Panc1 (cell line): ENCODE measurements around the gene MYDGF. TPM values are rescaled to one million over a fixed set of nuclear protein-coding genes. Genes with fewer than 3 reads are reported as not detected.

Source experiments
- ATAC-seq: fragments of 200-7000 bp; cut with Tn5 transposase; 2 replicates; pipeline ENCODE4 v1.9.1; 2020; ENCODE audit warnings: mild to moderate bottlenecking, moderate library complexity
- BruUV-seq: library from RNA; stranded (reverse); fragments of 400-500 nt; replicated peaks from 2 replicates; lab custom pipeline; 2021; lab: Mats Ljungman, UMichigan
- CTCF ChIA-PET: fragments of 300-600 bp; sonication (Branson Sonifier 250); formaldehyde crosslinking; loops from one replicate; lab custom pipeline; 2022; ENCODE audit warnings: antibody characterized with exemption; lab: Charles Lee
- POLR2A ChIA-PET: fragments of 300-600 bp; sonication (Branson Sonifier 250); formaldehyde crosslinking; loops from one replicate; lab custom pipeline; 2022; ENCODE audit warnings: antibody characterized with exemption; lab: Charles Lee
- DNase-seq: peaks from one replicate; pipeline ENCODE4 v3.0.0-alpha.2; 2010; ENCODE audit warnings: low read depth, low spot score
- H3K27ac ChIP-seq: 2 replicates; pipeline ENCODE4 v1.5.1; 2011; ENCODE audit warnings: mild to moderate bottlenecking, low read length, inconsistent platforms
- H3K27me3 ChIP-seq: fragments of 200-500 bp; sonication (Bioruptor generic); 2 replicates; pipeline ENCODE4 v1.6.0; 2014; ENCODE audit warnings: low read length, inconsistent platforms; ENCODE audit not compliant: control insufficient read depth, insufficient read depth
- H3K36me3 ChIP-seq: fragments of 200-500 bp; sonication (Bioruptor generic); 2 replicates; pipeline ENCODE4 v1.5.1; 2014; ENCODE audit warnings: inconsistent platforms, mild to moderate bottlenecking, low read length, moderate library complexity; ENCODE audit not compliant: control insufficient read depth, insufficient read depth
- H3K4me1 ChIP-seq: 2 replicates; pipeline ENCODE4 v1.5.1; 2011; ENCODE audit warnings: inconsistent platforms, mild to moderate bottlenecking, low read length, moderate library complexity; ENCODE audit not compliant: control insufficient read depth, insufficient read depth
- H3K4me3 ChIP-seq, 2 experiments: 2 replicates each; pipeline ENCODE4 v1.5.1; 2011 to 2012; ENCODE audit warnings: low read depth in 2 of 2, low read length in 2 of 2, mild to moderate bottlenecking in 2 of 2, inconsistent platforms in 1 of 2, moderate library complexity in 1 of 2
- H3K9me3 ChIP-seq: fragments of 200-500 bp; sonication (Bioruptor generic); 2 replicates; pipeline ENCODE4 v1.5.1; 2014; ENCODE audit warnings: low read depth, mild to moderate bottlenecking, inconsistent platforms, low read length, moderate library complexity; ENCODE audit not compliant: control insufficient read depth, insufficient read depth
- POLR2AphosphoS5 ChIP-seq: IDR thresholded peaks from 2 replicates; pipeline ENCODE4 v1.6.1; 2012; ENCODE audit warnings: mild to moderate bottlenecking, low read depth, low read length, moderate library complexity
- SIN3A ChIP-seq: IDR thresholded peaks from 2 replicates; pipeline ENCODE4 v1.6.1; 2012; ENCODE audit warnings: low read depth, mild to moderate bottlenecking, low read length, moderate library complexity, borderline replicate concordance; ENCODE audit not compliant: insufficient read depth
- TCF7L2 ChIP-seq: IDR thresholded peaks from 2 replicates; pipeline ENCODE4 v1.6.1; 2011; ENCODE audit warnings: mild to moderate bottlenecking, low read depth, low read length, inconsistent platforms
- in situ Hi-C: cut with HindIII; loops from 2 replicates; pipeline ENCODE4 v1.10.0; 2016; ENCODE audit warnings: low sequenced_read_pairs, low pct_unique_long_range_greater_than_20kb
- intact Hi-C: fragments of 100-400 bp; cut with micrococcal nuclease; formaldehyde crosslinking; loops from one replicate; pipeline ENCODE4 v1.10.0; 2022; ENCODE audit not compliant: unreplicated experiment
- total RNA-seq: library from RNA; stranded (reverse); gene quantifications from one replicate; pipeline ENCODE4 v1.2.1, GENCODE V29; 2021; ENCODE audit not compliant: unreplicated experiment
- TF ChIP-seq, protein P1 (sequence below): fragments of 450-650 bp; IDR thresholded peaks from 2 replicates; pipeline ENCODE4 v1.5.1; 2017; ENCODE audit warnings: mild to moderate bottlenecking
- TF ChIP-seq, protein P2 (sequence below), 2 experiments: IDR thresholded peaks; 2 replicates each; pipeline ENCODE4 v1.6.1; 2011 to 2012; ENCODE audit warnings: low read depth in 2 of 2, control low read depth in 1 of 2, low read length in 1 of 2, mild to moderate bottlenecking in 1 of 2, moderate library complexity in 1 of 2; ENCODE audit not compliant: insufficient read depth in 1 of 2

Gene MYDGF
- total RNA-seq, 1 experiment from 2014 or later, result 78.1 TPM

DNA sequence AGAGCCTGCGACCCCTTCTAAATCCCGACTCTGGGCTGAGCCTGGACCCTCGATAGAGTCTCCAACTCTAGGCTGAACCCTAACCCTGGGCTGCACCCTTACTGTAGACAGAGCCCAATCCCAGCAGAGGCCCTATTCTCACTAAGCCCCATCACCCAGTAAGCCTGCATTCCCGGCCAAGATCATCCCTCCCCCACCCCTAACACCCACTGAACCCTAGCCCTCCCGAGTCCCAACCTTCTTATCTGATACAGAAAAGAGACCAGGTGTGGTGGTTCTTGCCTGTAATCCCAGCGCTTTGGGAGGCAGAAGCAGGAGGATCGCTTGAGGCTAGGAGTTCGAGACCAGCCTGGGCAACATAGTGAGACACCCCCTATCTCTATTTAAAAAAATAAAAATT is 33.4 kb downstream of the MYDGF start:
- H3K27me3 ChIP-seq, result no peaks in the 10 kb centered on the region
- 0 out of 2 replicates have a peak overlapping the region, but pooled peaks have one; percentile 63 for H3K27ac ChIP-seq
- in situ Hi-C loops (no loop called here), intact Hi-C loops (loop anchor here (5.0 kb wide), 1 partner anchor 59 kb away; no protein-coding TSS in a partner anchor)
- TF ChIP-seq TCF7L2 (no peak), SIN3A (no peak), POLR2AphosphoS5 (no peak)
- TF ChIP-seq, protein P1, sequence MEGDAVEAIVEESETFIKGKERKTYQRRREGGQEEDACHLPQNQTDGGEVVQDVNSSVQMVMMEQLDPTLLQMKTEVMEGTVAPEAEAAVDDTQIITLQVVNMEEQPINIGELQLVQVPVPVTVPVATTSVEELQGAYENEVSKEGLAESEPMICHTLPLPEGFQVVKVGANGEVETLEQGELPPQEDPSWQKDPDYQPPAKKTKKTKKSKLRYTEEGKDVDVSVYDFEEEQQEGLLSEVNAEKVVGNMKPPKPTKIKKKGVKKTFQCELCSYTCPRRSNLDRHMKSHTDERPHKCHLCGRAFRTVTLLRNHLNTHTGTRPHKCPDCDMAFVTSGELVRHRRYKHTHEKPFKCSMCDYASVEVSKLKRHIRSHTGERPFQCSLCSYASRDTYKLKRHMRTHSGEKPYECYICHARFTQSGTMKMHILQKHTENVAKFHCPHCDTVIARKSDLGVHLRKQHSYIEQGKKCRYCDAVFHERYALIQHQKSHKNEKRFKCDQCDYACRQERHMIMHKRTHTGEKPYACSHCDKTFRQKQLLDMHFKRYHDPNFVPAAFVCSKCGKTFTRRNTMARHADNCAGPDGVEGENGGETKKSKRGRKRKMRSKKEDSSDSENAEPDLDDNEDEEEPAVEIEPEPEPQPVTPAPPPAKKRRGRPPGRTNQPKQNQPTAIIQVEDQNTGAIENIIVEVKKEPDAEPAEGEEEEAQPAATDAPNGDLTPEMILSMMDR, result no peak
- TF ChIP-seq, protein P2, sequence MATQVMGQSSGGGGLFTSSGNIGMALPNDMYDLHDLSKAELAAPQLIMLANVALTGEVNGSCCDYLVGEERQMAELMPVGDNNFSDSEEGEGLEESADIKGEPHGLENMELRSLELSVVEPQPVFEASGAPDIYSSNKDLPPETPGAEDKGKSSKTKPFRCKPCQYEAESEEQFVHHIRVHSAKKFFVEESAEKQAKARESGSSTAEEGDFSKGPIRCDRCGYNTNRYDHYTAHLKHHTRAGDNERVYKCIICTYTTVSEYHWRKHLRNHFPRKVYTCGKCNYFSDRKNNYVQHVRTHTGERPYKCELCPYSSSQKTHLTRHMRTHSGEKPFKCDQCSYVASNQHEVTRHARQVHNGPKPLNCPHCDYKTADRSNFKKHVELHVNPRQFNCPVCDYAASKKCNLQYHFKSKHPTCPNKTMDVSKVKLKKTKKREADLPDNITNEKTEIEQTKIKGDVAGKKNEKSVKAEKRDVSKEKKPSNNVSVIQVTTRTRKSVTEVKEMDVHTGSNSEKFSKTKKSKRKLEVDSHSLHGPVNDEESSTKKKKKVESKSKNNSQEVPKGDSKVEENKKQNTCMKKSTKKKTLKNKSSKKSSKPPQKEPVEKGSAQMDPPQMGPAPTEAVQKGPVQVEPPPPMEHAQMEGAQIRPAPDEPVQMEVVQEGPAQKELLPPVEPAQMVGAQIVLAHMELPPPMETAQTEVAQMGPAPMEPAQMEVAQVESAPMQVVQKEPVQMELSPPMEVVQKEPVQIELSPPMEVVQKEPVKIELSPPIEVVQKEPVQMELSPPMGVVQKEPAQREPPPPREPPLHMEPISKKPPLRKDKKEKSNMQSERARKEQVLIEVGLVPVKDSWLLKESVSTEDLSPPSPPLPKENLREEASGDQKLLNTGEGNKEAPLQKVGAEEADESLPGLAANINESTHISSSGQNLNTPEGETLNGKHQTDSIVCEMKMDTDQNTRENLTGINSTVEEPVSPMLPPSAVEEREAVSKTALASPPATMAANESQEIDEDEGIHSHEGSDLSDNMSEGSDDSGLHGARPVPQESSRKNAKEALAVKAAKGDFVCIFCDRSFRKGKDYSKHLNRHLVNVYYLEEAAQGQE (IDR thresholded peaks at IDR 0.05; ENCODE audit: insufficient read depth in 1 of 2, low read depth in 2 of 2, low read length in 1 of 2), result no peak
- H3K36me3 ChIP-seq, result peaks cover 4% of the 10 kb centered on the region; the same call in 1 of the 2 replicates
- peaks cover 3% of the 10 kb centered on the region for H3K4me1 ChIP-seq
- ATAC-seq (no peak), DNase-seq (no peak)
- ChIA-PET POLR2A (no interaction called here), CTCF (interaction anchor here (0.7 to 2.2 kb wide), 5 partner anchors 14 to 70 kb away, joined by 3 to 12 read pairs (median 3); no protein-coding TSS in a partner anchor)
- H3K4me3 ChIP-seq, result peak overlapping the region in 1 of 2 experiments; percentile 61; a peak in 3 of 4 replicates
- BruUV-seq, result no TSS peak
- H3K9me3 ChIP-seq, result no peaks in the 10 kb centered on the region

DNA sequence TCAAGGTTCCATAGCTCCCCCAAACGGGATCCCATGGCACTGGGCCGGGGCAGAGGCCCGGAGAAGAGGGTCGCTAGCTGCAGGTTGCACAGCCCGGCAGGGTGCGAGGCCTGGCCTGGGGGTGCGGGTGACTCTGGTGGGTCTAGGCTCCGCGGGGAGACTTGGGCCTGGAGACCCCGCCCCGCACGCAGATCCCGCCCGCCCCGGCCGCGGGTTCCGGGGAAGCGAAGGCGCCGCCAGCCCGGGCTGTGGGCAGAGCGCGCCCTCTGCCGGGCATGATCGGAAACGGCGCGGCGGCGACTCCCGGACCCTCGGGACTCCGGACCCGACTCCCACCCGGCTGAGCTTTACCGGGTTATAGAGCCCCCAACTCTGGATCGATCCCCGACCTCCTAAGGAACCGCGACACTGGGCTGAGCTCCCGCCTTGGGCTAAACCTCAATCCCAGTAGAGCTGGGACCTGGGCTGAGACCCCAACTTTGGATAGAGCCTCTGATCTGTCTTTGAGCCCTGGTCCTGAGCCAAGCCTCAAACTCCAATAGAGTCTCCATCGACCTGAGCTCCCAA is 33.9 kb downstream of the MYDGF start:
- Histone ChIP-seq H3K27ac (0 out of 2 replicates have a peak overlapping the region, but pooled peaks have one; percentile 63), H3K9me3 (no peaks in the 10 kb centered on the region), H3K4me1 (peaks cover 3% of the 10 kb centered on the region), H3K27me3 (no peaks in the 10 kb centered on the region), H3K36me3 (peaks cover 4% of the 10 kb centered on the region; the same call in 1 of the 2 replicates), H3K4me3 (peak overlapping the region; percentile 38 to 61)
- TF ChIP-seq SIN3A (no peak), POLR2AphosphoS5 (no peak)
- TF ChIP-seq, protein P1, result peak; percentile 95
- TF ChIP-seq, protein P2 (IDR thresholded peaks at IDR 0.05; ENCODE audit: insufficient read depth in 1 of 2, low read depth in 2 of 2, low read length in 1 of 2), result no peak
- DNase-seq (no peak), ATAC-seq (peak; percentile 45)
- in situ Hi-C loops, result no loop called here
- intact Hi-C loops, result loop anchor here (5.0 kb wide), 1 partner anchor 59 kb away; no protein-coding TSS in a partner anchor
- BruUV-seq, result no TSS peak
- CTCF ChIA-PET, result interaction anchor here (0.6 to 2.2 kb wide), 6 partner anchors 8 to 69 kb away, joined by 3 to 12 read pairs (median 4); no protein-coding TSS in a partner anchor
- POLR2A ChIA-PET, result no interaction called here
